Measurements from ENCODE around the gene MCM9.
"Not testable (repeated sequence)": the region's sequence is repeated elsewhere in the genome, so short reads cannot be mapped to it uniquely, and the experiment has no call there.

MCM9 gene

DNA sequence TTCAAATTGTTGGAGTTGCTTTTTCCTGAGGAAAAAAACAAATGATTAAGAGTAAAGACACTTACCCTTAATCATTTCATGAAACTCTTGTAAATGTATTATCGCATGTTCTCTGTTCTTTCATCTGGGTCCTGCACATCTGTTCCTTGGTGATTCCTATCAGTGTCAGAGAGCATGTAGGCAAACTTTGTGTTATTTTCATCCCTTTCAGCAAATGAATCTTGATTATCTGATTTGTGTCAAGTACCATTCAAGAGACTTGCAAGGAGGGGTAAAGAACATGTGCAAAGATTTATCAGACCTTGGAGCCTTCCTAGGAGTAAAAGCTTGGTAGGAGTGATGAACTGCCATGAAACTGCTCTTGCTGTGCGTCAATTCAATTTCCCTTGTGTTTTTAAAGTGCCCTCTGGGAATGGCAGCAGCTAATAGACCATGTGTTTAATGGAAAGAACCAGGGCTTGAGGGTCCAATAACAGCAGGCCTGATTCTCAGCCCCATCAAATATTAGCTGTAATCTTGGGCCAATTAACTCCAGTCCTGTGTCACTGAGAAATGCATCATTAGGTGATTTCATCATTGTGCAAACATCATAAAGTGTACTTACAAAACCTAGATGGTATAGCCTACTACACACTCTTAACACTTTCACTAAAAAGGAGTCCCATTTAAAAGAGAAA is 164.7 kb downstream of the MCM9 start:
- Histone ChIP-seq H3K27ac (ENCODE audit: low read length) (no peak overlapping the region), H3K9me3 (ENCODE audit: control insufficient read depth in 2 of 2, low read length in 2 of 2) (no peaks in the 10 kb centered on the region), H3K9ac (ENCODE audit: low read length in 2 of 2) (no peak overlapping the region), H3K4me1 (ENCODE audit: control insufficient read depth, insufficient read depth, low read length) (no peaks in the 10 kb centered on the region), H3K27me3 (ENCODE audit: control insufficient read depth in 1 of 2, insufficient read depth in 2 of 2, low read length in 2 of 2) (no peaks in the 10 kb centered on the region), H3K4me3 (ENCODE audit: low read length in 2 of 2) (no peak overlapping the region), H3K36me3 (ENCODE audit: control insufficient read depth in 2 of 2, insufficient read depth in 2 of 2, low read length in 2 of 2) (no peaks in the 10 kb centered on the region)

DNA sequence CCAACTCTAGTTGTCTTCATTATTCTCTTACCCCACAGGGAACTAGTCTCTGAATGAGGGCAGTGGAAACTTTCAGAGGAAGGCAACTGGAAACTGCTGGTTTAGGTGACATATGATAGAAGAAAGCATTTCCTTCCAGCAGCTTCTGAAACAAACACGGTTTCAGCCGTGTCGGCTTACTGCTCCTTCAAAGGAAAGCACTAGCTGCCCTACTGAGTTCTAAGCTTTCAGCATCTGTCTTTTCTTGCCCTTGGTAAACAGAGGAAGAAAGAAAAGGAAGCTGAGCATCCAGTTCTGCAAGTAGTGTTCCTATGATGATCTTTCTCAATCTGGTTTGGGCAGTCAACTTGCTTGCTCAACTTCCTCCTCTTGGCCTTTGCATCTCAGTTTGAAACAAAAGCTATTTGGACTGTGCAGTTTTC is 166.0 kb downstream of the MCM9 start:
- H3K27ac ChIP-seq (ENCODE audit: low read length), result no peak overlapping the region
- H3K4me1 ChIP-seq (ENCODE audit: control insufficient read depth, insufficient read depth, low read length), result no peaks in the 10 kb centered on the region
- H3K4me3 ChIP-seq (ENCODE audit: low read length in 2 of 2), result no peak overlapping the region
- no peaks in the 10 kb centered on the region for H3K27me3 ChIP-seq (ENCODE audit: control insufficient read depth in 1 of 2, insufficient read depth in 2 of 2, low read length in 2 of 2)
- H3K9me3 ChIP-seq (ENCODE audit: control insufficient read depth in 2 of 2, low read length in 2 of 2), result no peaks in the 10 kb centered on the region
- no peaks in the 10 kb centered on the region for H3K36me3 ChIP-seq (ENCODE audit: control insufficient read depth in 2 of 2, insufficient read depth in 2 of 2, low read length in 2 of 2)
- no peak overlapping the region for H3K9ac ChIP-seq (ENCODE audit: low read length in 2 of 2)

DNA sequence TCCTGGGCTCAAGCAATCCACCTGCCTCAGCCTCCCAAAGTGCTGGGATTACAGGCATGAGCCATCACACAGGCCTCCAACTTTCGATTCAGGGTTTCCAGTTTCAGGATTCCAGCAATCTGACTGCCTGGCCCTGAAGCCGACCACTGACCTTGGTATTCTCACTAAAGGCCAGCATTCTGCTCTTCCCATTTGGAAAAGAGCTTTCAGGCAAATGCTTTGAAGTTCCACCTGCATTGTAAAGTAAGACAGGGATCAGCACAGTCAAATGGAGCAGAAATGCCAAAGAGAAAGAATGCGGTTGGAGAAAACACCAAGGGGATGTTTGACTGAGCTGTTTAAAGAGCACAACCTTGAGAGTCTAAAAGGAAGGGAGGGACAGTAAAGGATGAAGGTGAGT is 166.5 kb downstream of the MCM9 start:
- H3K27me3 ChIP-seq (ENCODE audit: control insufficient read depth in 1 of 2, insufficient read depth in 2 of 2, low read length in 2 of 2), result no peaks in the 10 kb centered on the region
- H3K36me3 ChIP-seq (ENCODE audit: control insufficient read depth in 2 of 2, insufficient read depth in 2 of 2, low read length in 2 of 2), result no peaks in the 10 kb centered on the region
- H3K4me1 ChIP-seq (ENCODE audit: control insufficient read depth, insufficient read depth, low read length), result no peaks in the 10 kb centered on the region
- no peaks in the 10 kb centered on the region for H3K9me3 ChIP-seq (ENCODE audit: control insufficient read depth in 2 of 2, low read length in 2 of 2)
- no peak overlapping the region for H3K9ac ChIP-seq (ENCODE audit: low read length in 2 of 2)
- no peak overlapping the region for H3K4me3 ChIP-seq (ENCODE audit: low read length in 2 of 2)
- no peak overlapping the region for H3K27ac ChIP-seq (ENCODE audit: low read length)

DNA sequence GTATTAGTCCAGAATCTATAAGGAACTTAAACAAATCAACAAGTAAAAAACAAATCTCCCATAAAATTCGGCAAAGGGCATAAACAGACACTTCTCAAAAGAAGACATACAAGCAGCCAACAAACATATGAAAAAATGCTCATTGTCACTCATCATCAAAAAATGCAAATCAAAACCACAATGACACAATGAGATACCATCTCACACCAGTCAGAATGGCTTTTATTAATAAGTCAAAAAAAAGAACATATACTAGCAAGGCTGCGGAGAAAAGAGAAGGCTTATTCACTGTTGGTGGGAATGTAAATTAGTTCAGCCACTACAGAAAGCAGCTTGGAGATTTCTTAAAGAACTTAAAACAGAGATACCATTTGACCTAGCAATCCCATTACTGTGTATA is 169.6 kb downstream of the MCM9 start:
- not testable (repeated sequence) for H3K27ac ChIP-seq (ENCODE audit: low read length)

DNA sequence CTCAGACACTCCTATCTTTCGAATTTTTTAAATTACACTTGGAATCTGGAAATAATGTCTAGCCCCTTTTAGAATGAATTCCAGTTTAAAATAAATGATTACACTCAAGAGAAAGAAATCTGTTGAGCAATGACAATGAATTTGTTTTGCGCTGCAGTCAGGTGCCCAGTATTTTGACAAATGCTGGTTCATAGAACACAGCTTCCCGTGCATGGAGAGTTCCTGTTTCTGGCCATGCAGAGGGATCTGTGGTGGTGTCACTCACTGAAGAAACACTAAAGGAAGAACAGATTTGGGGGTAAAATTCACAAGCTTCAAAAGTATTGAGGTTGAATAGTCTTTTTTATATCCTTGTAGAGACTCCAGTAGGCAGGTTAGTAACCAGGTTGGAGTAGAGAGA is 170.2 kb downstream of the MCM9 start:
- H3K36me3 ChIP-seq (ENCODE audit: control insufficient read depth in 2 of 2, insufficient read depth in 2 of 2, low read length in 2 of 2), result no peaks in the 10 kb centered on the region
- H3K4me1 ChIP-seq (ENCODE audit: control insufficient read depth, insufficient read depth, low read length), result no peaks in the 10 kb centered on the region
- no peaks in the 10 kb centered on the region for H3K9me3 ChIP-seq (ENCODE audit: control insufficient read depth in 2 of 2, low read length in 2 of 2)
- H3K27me3 ChIP-seq (ENCODE audit: control insufficient read depth in 1 of 2, insufficient read depth in 2 of 2, low read length in 2 of 2), result no peaks in the 10 kb centered on the region
- no peak overlapping the region for H3K9ac ChIP-seq (ENCODE audit: low read length in 2 of 2)
- no peak overlapping the region for H3K4me3 ChIP-seq (ENCODE audit: low read length in 2 of 2)
- no peak overlapping the region for H3K27ac ChIP-seq (ENCODE audit: low read length)

More for the DNA sequence above, 169.6 kb downstream of the MCM9 start:
- not testable (repeated sequence) for H3K9ac ChIP-seq (ENCODE audit: low read length in 2 of 2); H3K36me3 ChIP-seq (ENCODE audit: control insufficient read depth in 2 of 2, insufficient read depth in 2 of 2, low read length in 2 of 2); H3K4me1 ChIP-seq (ENCODE audit: control insufficient read depth, insufficient read depth, low read length); H3K27me3 ChIP-seq (ENCODE audit: control insufficient read depth in 1 of 2, insufficient read depth in 2 of 2, low read length in 2 of 2); H3K9me3 ChIP-seq (ENCODE audit: control insufficient read depth in 2 of 2, low read length in 2 of 2); H3K4me3 ChIP-seq (ENCODE audit: low read length in 2 of 2)

Measured in stomach smooth muscle (tissue), 2 donors.